Endothelial cell of hepatic sinusoid (primary cell): ENCODE results near the gene TMSB10.
"Not testable (repeated sequence)": the region's sequence is repeated elsewhere in the genome, so short reads cannot be mapped to it uniquely, and the experiment has no call there.

Source experiments
- in situ Hi-C: cut with HindIII; loops from 2 replicates; pipeline ENCODE4 v1.10.0; 2017; ENCODE audit warnings: low sequenced_read_pairs

The TMSB10 gene

DNA sequence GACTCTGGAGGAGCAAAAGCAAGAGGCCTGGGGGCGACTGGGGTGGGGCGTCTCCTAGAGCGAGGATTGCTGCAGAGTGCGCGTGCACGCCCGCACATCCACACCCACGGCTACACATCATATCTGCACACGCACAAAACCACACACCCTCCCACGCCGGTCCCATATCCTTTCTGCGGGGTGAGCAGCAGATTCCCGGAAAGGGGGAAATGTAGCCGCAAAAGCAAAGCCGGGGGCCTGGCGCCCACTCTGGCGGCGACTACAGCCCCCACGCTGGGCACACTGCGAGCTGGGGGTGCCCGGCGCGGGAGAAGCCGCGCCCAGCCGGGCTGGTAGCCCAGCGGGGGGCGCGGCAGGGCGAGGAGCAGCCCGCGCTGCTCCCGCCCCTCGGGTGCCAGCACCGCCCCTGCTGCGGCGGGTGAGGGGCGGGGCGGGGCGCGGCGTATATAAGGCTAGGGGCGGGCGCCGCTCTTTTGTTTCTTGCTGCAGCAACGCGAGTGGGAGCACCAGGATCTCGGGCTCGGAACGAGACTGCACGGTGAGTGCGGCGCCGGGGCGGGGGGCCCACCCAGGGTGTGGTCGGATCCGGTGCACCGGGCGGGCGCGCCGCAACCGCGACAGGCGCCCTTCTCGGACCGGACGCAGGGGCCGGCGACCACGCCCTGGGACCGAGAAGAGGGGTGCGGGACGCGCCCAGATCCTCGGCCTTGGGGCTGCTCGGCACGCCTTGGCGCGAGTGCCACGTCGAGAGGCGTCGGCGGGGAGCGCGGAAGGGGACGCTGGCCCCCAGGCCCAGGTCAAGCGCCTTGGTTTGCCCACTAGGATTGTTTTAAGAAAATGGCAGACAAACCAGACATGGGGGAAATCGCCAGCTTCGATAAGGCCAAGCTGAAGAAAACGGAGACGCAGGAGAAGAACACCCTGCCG is at the start of gene TMSB10:
TMSB10 (plus strand) TSS at position 476 of the 927 bp plus-strand sequence.
- in situ Hi-C loops = loop anchor here (10.0 kb wide), 2 partner anchors 69 to 121 kb away; partner anchors contain the start of gene KCMF1

GRCh38 chr2:84855731-84856130 is 49.7 kb upstream of the TMSB10 start:
- in situ Hi-C loops = no loop called here

DNA sequence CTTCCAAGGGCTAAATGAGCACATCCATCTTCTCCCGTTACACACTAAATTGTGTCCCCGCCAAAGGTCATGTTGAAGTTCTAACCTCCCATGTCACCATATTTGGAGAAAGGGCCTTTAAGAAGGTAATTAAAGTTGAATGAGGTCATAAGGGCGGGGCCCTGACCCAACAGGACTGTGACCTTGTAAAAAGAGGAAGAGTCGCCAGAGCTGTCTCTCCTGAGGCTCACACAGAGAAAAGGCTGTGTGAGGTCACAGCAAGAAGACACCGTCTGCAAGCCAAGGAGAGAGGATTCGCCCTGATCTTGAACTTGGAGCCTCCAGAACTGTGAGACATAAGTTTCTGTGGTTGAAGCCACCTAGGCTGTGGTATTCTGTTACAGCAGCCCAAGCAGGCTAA is 48.7 kb upstream of the TMSB10 start:
- in situ Hi-C loops = no loop called here

DNA sequence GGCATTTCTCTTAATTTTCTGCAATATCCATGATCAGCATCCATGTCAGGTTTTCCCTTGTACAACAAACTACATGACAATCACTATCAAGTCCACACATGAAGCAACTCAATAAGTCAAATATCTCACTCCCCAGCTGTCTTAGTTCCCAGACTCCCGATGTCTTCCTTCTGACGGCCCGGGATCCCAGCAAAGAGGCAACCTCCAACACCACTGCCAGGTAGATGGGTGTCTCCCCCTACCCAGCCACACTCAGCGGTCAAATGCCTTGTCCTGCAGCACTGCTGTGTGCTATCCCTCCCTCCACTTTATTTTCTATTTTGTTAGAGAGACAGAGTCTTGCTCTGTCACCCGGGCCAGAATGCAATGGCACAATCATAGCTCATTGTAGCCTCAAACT is 47.9 kb upstream of the TMSB10 start:
- in situ Hi-C loops = no loop called here

DNA sequence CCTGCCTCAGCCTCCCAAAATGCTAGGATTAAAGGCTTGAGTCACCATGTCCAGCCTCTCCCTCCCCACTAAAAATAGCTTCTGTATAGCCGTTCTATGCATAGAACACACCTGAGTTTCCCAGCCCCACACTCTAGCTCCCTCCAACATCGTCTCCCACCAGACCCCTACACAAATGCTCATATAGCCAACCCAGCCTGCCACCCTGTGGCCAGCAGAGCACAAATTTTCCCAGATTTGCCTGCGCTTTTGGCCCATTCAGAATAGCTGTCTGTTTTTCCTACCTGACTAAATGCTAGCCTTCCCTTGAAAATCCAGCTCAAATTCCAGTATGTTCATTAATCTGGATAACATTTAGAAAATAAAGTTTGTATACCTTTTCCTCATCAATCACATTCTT is 47.3 kb upstream of the TMSB10 start:
- in situ Hi-C loops = no loop called here

DNA sequence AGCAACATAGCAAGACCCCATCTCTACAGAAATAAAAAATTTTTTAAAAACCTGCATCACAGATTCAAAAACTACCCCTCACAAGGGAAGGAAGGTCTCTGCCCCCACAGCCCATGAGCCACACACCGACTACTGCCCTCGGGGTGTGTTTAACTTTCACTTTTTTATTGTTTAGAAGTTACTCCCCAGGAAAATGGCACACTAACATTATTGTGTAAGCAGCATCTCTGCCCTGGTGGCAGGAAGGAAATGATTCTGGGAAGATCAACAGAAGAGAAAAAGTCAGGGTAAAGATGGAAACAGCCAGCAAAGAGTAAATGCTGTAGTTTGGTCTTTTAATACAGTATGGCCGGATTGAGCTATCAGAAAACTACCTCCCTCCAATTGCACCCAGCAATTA is 46.5 kb upstream of the TMSB10 start:
- in situ Hi-C loops = no loop called here

GRCh38 chr2:84861539-84861938 is 43.9 kb upstream of the TMSB10 start:
- in situ Hi-C loops = loop anchor here (5.0 kb wide), 1 partner anchor 74 kb away; no protein-coding TSS in a partner anchor

- in situ Hi-C loops = loop anchor here (5.0 kb wide), 1 partner anchor 75 kb away; no protein-coding TSS in a partner anchor
These were observed 43.5 kb upstream of the TMSB10 start for GRCh38 chr2:84862006-84862405.

DNA sequence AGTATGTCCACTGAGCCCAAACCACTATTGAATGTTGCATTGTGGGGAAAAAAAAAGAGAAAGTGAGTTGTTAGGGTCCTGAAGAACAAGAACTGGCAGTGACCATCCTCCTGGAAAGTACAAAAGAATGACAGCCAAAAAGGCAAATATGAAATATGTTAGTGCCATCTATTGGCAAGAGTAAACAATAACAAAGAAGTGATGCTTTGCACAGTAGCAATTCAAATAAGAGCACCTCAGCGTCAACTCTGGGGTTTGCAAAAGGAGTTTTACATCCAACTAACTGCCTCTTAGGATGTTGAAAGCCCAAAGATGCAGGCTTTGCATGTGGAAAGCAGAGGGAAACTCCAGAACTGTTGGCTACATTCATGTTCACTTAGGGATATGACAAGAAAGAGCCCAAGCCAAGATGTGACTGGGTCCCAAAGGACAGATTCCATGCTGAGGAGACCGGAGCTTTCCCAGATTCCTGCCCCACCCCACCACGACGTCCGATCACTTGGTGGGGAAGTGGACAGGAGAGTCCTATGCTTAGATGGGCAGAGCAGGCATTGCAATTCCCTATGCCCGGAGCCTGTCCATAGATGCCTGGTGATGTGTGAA is 40.2 kb upstream of the TMSB10 start:
- in situ Hi-C loops = no loop called here

DNA sequence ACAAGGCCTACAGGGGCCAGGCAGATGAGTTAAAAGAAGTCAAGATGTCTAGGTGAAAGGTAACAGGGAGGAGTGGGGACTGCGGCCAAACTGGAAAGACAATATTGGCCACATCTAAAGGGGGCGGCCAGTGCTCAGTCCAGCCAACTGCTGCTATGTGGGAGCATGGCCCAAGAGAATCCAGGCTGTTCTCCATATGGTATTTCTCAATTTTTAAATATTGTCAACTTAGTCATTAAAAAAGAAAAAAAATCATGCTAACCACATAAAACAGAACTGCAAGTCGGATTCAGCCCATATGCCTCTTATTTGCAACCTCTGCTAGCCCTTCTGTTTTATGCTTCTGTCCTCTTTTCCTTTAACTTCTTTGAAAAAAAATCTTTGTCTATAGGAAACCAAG is 39.3 kb upstream of the TMSB10 start:
- in situ Hi-C loops = no loop called here

DNA sequence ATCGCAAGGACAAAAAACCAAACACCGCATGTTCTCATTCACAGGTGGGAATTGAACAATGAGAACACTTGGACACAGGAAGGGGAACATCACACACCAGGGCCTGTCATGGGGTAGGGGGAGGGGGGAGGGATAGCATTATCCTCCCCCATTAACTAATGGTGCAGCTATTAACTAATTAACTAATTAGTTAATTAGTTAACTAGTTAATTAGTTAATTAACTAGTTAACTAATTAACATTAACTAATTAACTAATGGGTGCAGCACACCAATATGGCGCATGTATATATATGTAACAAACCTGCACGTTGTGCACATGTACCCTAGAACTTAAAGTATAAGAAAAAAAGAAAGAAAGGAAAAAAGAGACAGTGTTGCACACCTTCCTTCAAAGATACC is 37.1 kb upstream of the TMSB10 start:
- in situ Hi-C loops = not testable (repeated sequence)

DNA sequence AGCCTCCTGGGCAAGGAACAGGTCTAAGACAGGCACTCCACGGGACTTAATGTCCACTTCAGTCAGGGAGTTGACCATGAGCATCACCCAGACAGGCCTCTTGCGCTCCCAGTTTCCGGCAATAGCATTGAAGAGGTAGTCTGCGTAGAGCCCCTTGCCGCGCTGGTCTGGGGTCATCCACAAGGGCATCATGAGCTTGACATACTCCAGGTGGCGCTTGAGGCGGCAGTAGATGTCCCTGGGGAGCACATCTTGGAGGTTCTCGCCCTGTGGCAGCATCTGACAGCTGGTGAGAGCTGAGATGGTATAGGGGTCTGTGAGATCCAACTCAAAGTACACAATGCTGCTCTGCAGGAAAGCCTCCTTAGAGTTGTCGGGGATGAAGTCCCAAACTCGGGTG is 35.1 kb upstream of the TMSB10 start:
- in situ Hi-C loops = no loop called here

DNA sequence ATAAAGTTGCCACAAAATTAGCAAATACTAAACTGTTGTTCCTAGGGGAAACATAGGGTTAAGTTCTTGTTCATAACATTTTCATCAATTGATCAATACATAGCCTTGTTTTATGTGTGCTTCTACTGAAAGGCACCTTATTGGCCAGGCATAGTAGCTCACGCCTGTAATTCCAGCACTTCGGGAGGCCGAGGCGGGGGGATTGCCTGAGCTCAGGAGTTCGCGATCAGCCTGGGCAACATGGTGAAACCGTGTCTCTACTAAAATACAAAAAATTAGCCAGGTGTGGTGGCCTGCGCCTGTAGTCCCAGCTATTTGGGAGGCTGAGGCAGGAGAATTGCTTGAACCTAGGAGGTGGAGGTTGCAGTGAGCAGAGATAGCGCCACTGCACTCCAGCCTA is 32.8 kb upstream of the TMSB10 start:
- in situ Hi-C loops = not testable (repeated sequence)

- in situ Hi-C loops = no loop called here
These were observed 32.1 kb upstream of the TMSB10 start for GRCh38 chr2:84873350-84873749.

GRCh38 chr2:84874381-84875212 is 30.9 kb upstream of the TMSB10 start:
- in situ Hi-C loops = no loop called here

GRCh38 chr2:84875213-84875560 is 30.3 kb upstream of the TMSB10 start:
- in situ Hi-C loops = no loop called here

GRCh38 chr2:84875619-84876018 is 29.8 kb upstream of the TMSB10 start:
- in situ Hi-C loops = not testable (repeated sequence)

DNA sequence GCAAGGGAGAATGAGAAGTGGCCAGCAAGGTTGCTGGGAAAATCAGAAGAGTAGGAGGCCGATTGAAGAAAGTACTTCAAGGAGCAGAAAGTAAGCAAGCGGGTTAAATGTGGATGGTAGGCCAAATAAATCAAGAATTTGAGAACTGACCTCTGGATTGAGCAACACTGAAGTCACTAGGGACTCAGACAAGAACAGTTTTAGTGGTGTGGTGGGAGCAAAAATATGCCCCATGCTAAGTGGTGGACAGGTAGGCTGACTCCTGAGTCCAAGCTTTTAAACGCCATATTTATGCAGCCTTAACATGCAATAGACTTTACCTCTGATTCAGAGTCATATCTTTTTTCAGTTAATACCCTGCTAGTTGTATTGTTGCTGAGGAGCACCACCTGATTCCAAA is 29.1 kb upstream of the TMSB10 start:
- in situ Hi-C loops = no loop called here

- in situ Hi-C loops = no loop called here
These were observed 27.0 kb upstream of the TMSB10 start for GRCh38 chr2:84878459-84878858.

DNA sequence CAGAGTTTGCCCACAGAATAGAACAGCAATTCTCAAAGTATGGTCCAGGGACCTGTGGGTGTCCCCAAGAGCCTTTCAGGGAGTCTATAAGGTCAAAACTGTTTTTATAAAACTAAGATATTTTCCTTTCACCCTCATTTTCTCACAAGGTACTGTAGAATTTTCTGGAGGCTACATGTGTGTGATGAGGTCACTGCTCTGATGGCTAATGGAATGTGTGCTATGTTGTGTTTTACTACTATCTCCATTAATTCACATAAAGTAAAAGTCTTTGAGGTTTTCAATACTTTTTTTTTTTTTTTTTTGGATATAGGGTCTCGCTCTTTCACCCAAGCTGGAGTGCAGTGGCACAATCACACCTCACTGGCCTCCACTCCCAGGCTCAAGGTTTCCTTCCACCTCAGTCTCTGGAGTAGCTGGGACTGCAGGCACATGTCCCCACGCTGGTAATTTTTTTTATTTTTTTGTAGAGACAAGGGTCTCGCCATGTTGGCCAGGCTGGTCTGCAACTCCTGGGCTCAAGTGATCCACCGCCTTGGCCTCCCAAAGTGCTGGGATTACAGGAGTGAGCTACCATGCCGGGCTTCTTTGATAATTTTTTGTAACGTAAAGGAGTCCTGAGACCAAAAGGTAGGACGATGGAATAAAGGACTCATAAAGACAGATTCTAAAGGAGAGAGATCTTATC is 26.4 kb upstream of the TMSB10 start:
- in situ Hi-C loops = no loop called here
